H1 (cell line): ENCODE data around the gene SIK3. TPM values are rescaled to one million over a fixed set of nuclear protein-coding genes. Genes with fewer than 3 reads are reported as not detected.

Experiments used
- CTCF ChIA-PET: fragments of 300-600 bp; sonication (Branson Sonifier 250); formaldehyde crosslinking; loops from one replicate; lab custom pipeline; 2021; ENCODE audit not compliant: partially characterized antibody; lab: Charles Lee
- POLR2A ChIA-PET: fragments of 300-600 bp; sonication (Branson Sonifier 250); formaldehyde crosslinking; loops from one replicate; lab custom pipeline; 2021; ENCODE audit warnings: inconsistent platforms; ENCODE audit not compliant: partially characterized antibody; lab: Charles Lee
- DNase-seq, 2 experiments: peaks; one replicate each; pipeline versions ENCODE4 v3.0.0 to v3.0.0-alpha.2; 2010 to 2022; ENCODE audit warnings: low spot score in 2 of 2, low read depth in 1 of 2, mixed read lengths in 1 of 2
- FAIRE-seq: peaks from 2 replicates; lab custom pipeline; 2011; peaks lifted over from hg19 to GRCh38; lab: Jason Lieb, UNC
- H2AFZ ChIP-seq: 2 replicates; pipeline ENCODE4 v1.8.1; 2012; ENCODE audit warnings: low read length, inconsistent platforms
- H2AK5ac ChIP-seq: 2 replicates; pipeline ENCODE4 v1.6.1; 2013; ENCODE audit warnings: low read depth, low read length
- H2BK120ac ChIP-seq: replicated peaks from 2 replicates; pipeline ENCODE3; 2013; ENCODE audit warnings: low read depth, low read length, inconsistent platforms
- H2BK12ac ChIP-seq: 2 replicates; pipeline ENCODE4 v1.6.1; 2013; ENCODE audit warnings: low read depth, low read length
- H2BK15ac ChIP-seq: 2 replicates; pipeline ENCODE4 v1.6.1; 2013; ENCODE audit warnings: low read length
- H2BK20ac ChIP-seq: 2 replicates; pipeline ENCODE4 v1.6.1; 2013; ENCODE audit warnings: low read length
- H2BK5ac ChIP-seq: 2 replicates; pipeline ENCODE4 v1.6.1; 2013; ENCODE audit warnings: low read depth, low read length
- H3K14ac ChIP-seq: 2 replicates; pipeline ENCODE4 v1.6.1; 2013; ENCODE audit warnings: inconsistent platforms; ENCODE audit not compliant: insufficient read length
- H3K18ac ChIP-seq: 2 replicates; pipeline ENCODE4 v1.6.1; 2013; ENCODE audit warnings: low read length; ENCODE audit errors: extremely low read depth
- H3K23ac ChIP-seq: 2 replicates; pipeline ENCODE4 v1.6.1; 2013; ENCODE audit warnings: inconsistent platforms; ENCODE audit not compliant: insufficient read length
- H3K23me2 ChIP-seq: 2 replicates; pipeline ENCODE4 v1.6.1; 2013; ENCODE audit warnings: low read depth, low read length
- H3K27ac ChIP-seq: 2 replicates; pipeline ENCODE4 v1.6.1; 2011; ENCODE audit warnings: low read depth, low read length, inconsistent platforms
- H3K27me3 ChIP-seq, 4 experiments: replicated peaks in 1 of 4; 1 replicate in 1 of 4; 2 replicates in 3 of 4; pipeline versions ENCODE4 v1.6.1 to v1.8.1; 2011 to 2013; ENCODE audit warnings: low read length in 3 of 4, mild to moderate bottlenecking in 3 of 4, inconsistent platforms in 2 of 4, mixed read lengths in 2 of 4, moderate library complexity in 1 of 4; ENCODE audit not compliant: control insufficient read depth in 3 of 4, insufficient read depth in 3 of 4; ENCODE audit errors: extremely low read depth in 1 of 4
- H3K36me3 ChIP-seq, 4 experiments: 2 replicates each; pipeline versions ENCODE4 v1.6.1 to v1.8.1; 2011 to 2013; ENCODE audit warnings: mild to moderate bottlenecking in 4 of 4, low read length in 3 of 4, moderate library complexity in 2 of 4, control low read depth in 1 of 4, inconsistent platforms in 1 of 4; ENCODE audit not compliant: insufficient read depth in 4 of 4, control insufficient read depth in 2 of 4
- H3K4ac ChIP-seq: replicated peaks from 2 replicates; pipeline ENCODE3; 2013; ENCODE audit warnings: low read length, low read depth, mixed read lengths, inconsistent platforms; ENCODE audit not compliant: insufficient read length
- H3K4me1 ChIP-seq, 4 experiments: replicated peaks in 1 of 4; 1 replicate in 1 of 4; 2 replicates in 3 of 4; pipeline versions ENCODE4 v1.6.1 to v1.8.1; 2011 to 2013; ENCODE audit warnings: low read length in 3 of 4, inconsistent platforms in 2 of 4, mixed read lengths in 1 of 4; ENCODE audit not compliant: insufficient read depth in 4 of 4, control insufficient read depth in 3 of 4
- H3K4me2 ChIP-seq, 2 experiments: 2 replicates each; pipeline versions ENCODE4 v1.6.1 to v1.8.1; 2011 to 2013; ENCODE audit warnings: low read depth in 2 of 2, low read length in 2 of 2, control low read depth in 1 of 2, inconsistent platforms in 1 of 2, mild to moderate bottlenecking in 1 of 2; ENCODE audit not compliant: insufficient read depth in 1 of 2
- H3K4me3 ChIP-seq, 4 experiments: fragments of 200-600, 300-600 bp in 1 of 4; sonication (generic), shearing (Covaris generic), sonication (Bioruptor Twin) in 1 of 4; 2 replicates each; pipeline versions ENCODE4 v1.5.1 to v1.8.1; 2011 to 2016; ENCODE audit warnings: low read length in 4 of 4, low read depth in 3 of 4, control low read depth in 2 of 4, inconsistent platforms in 2 of 4, mild to moderate bottlenecking in 2 of 4, mixed read lengths in 1 of 4, moderate library complexity in 1 of 4; ENCODE audit not compliant: insufficient read depth in 2 of 4; ENCODE audit errors: extremely low read depth in 1 of 4
- H3K56ac ChIP-seq: replicated peaks from 2 replicates; pipeline ENCODE3; 2013; ENCODE audit warnings: low read depth, mild to moderate bottlenecking, mixed read lengths, low read length, inconsistent platforms; ENCODE audit not compliant: insufficient read length
- H3K79me1 ChIP-seq: 2 replicates; pipeline ENCODE4 v1.6.1; 2013; ENCODE audit warnings: low read depth, low read length, control low read depth
- H3K79me2 ChIP-seq, 2 experiments: 2 replicates each; pipeline versions ENCODE4 v1.6.1 to v1.8.1; 2012 to 2013; ENCODE audit warnings: low read length in 2 of 2, mild to moderate bottlenecking in 2 of 2, inconsistent platforms in 1 of 2; ENCODE audit not compliant: insufficient read depth in 2 of 2, control insufficient read depth in 1 of 2
- H3K9ac ChIP-seq, 4 experiments: replicated peaks in 1 of 4; 1 replicate in 1 of 4; 2 replicates in 3 of 4; pipeline versions ENCODE4 v1.6.1 to v1.8.1; 2011 to 2013; ENCODE audit warnings: low read depth in 3 of 4, low read length in 3 of 4, control low read depth in 2 of 4, mild to moderate bottlenecking in 2 of 4, moderate library complexity in 2 of 4, inconsistent platforms in 1 of 4; ENCODE audit errors: extremely low read depth in 1 of 4
- H3K9me3 ChIP-seq, 2 experiments: 2 replicates each; pipeline versions ENCODE4 v1.6.1 to v1.8.1; 2012 to 2013; ENCODE audit warnings: mild to moderate bottlenecking in 2 of 2, moderate library complexity in 2 of 2, control low read depth in 1 of 2, inconsistent platforms in 1 of 2, low read depth in 1 of 2, low read length in 1 of 2, mixed read lengths in 1 of 2; ENCODE audit not compliant: insufficient read depth in 2 of 2
- H4K20me1 ChIP-seq, 2 experiments: replicated peaks in 1 of 2; 2 replicates each; pipeline versions ENCODE3 to v1.8.1; 2011 to 2013; ENCODE audit warnings: inconsistent platforms in 2 of 2, low read length in 2 of 2, mild to moderate bottlenecking in 1 of 2; ENCODE audit not compliant: insufficient read depth in 2 of 2, control insufficient read depth in 1 of 2
- H4K5ac ChIP-seq: 2 replicates; pipeline ENCODE4 v1.6.1; 2013; ENCODE audit warnings: low read length, low read depth, mixed read lengths, inconsistent platforms; ENCODE audit not compliant: insufficient read length
- H4K8ac ChIP-seq: 2 replicates; pipeline ENCODE4 v1.8.0; 2013; ENCODE audit warnings: mild to moderate bottlenecking, moderate library complexity, low read length, inconsistent platforms; ENCODE audit not compliant: insufficient read depth; ENCODE audit errors: extremely low read depth
- H4K91ac ChIP-seq: replicated peaks from 2 replicates; pipeline ENCODE3; 2013; ENCODE audit warnings: low read length, mixed read lengths, inconsistent platforms; ENCODE audit not compliant: insufficient read length
- EZH2 ChIP-seq: fragments of 200-600 bp; sonication (generic); IDR thresholded peaks from 2 replicates; pipeline ENCODE4 v1.7.1; 2012; ENCODE audit warnings: low read depth, mild to moderate bottlenecking, moderate library complexity, low read length, inconsistent platforms; ENCODE audit not compliant: severe bottlenecking
- MAFK ChIP-seq: IDR thresholded peaks from 2 replicates; pipeline ENCODE4 v1.6.1; 2012; ENCODE audit warnings: low read depth, mild to moderate bottlenecking, improper control_type of control experiment, low read length
- SIN3A ChIP-seq, 2 experiments: IDR thresholded peaks in 1 of 2; conservative IDR thresholded peaks in 1 of 2; 2 replicates each; pipeline ENCODE4 v1.6.1; 2011 to 2012; ENCODE audit warnings: low read length in 2 of 2, improper control_type of control experiment in 1 of 2, low read depth in 1 of 2, mild to moderate bottlenecking in 1 of 2
- TAF1 ChIP-seq: IDR thresholded peaks from 2 replicates; pipeline ENCODE4 v1.6.1; 2011; ENCODE audit warnings: mild to moderate bottlenecking, low read depth, low read length
- ZNF274 ChIP-seq: IDR thresholded peaks from 2 replicates; pipeline ENCODE4 v1.7.0; 2012; ENCODE audit warnings: low read length, borderline replicate concordance; ENCODE audit errors: extremely low read depth
- WGBS, 2 experiments: shearing (Covaris generic) in 1 of 2; methylation state at CpG; one replicate each; pipeline versions ENCODE4 v1.1.6 to v1.1.7; 2013 to 2015; ENCODE audit warnings: low lambda C conversion rate in 2 of 2, mixed read lengths in 2 of 2, inconsistent platforms in 1 of 2, low coverage in 1 of 2, missing lambda C conversion rate in 1 of 2; ENCODE audit not compliant: insufficient replicate concordance in 2 of 2, insufficient coverage in 1 of 2, insufficient read length in 1 of 2; ENCODE audit errors: extremely low coverage in 1 of 2, missing lambda C conversion rate in 1 of 2; 5-methylcytosine and 5-hydroxymethylcytosine counted together
- long read RNA-seq, 2 experiments: library from RNA in 1 of 2; library from capped mRNA in 1 of 2; stranded (forward); transcript quantifications; one replicate each; pipeline ENCODE4 v2.0.0, GENCODE V29; 2021; ENCODE audit warnings: inconsistent platforms in 1 of 2
- polyA minus RNA-seq, 3 experiments: library from RNA; depleted of rRNA, polyadenylated mRNA; stranded (reverse); fragments of >200 nt; gene quantifications; 1 replicate in 2 of 3; 2 replicates in 1 of 3; pipeline ENCODE4 v1.2.3, GENCODE V29; 2011
- polyA plus RNA-seq, 7 experiments: library from polyadenylated mRNA; depleted of rRNA in 3 of 7; stranded (reverse) in 5 of 7; unstranded in 2 of 7; fragments of >200 nt in 5 of 7; fragments of 200-250 nt in 2 of 7; gene quantifications; 1 replicate in 5 of 7; 2 replicates in 1 of 7; 4 replicates in 1 of 7; pipeline versions ENCODE4 v1.2.1 to v1.2.3, GENCODE V29; 2011 to 2013; ENCODE audit warnings: missing spikeins in 2 of 7, mixed read lengths in 2 of 7
- total RNA-seq: library from RNA; stranded (reverse); fragmentation: NEBNext Ultra II Directional; extraction: Animal tissue kit (Norgen Biotek cat#: 25700); gene quantifications from 2 replicates; pipeline ENCODE4 v1.2.1, GENCODE V29; 2021

Gene SIK3
- total RNA-seq, result 32.1 and 32.6 TPM in 2 replicates
- 18.3 and 19.9 TPM in 2 replicates for polyA plus RNA-seq (2011; rRNA removed)
- 12.0 TPM for polyA plus RNA-seq (2011; cell fraction: cytosol; rRNA removed)
- polyA plus RNA-seq (2011; cell fraction: nucleus; rRNA removed), result 29.2 TPM
- 15.5 to 19.3 TPM (median 18.7 TPM) in 4 replicates for polyA plus RNA-seq (2012, experiment 1 of 2)
- polyA plus RNA-seq (2012, experiment 2 of 2), result 6.3 TPM
- polyA plus RNA-seq (2013, experiment 1 of 2), result 10.8 TPM
- polyA plus RNA-seq (2013, experiment 2 of 2), result 10.3 TPM
- polyA minus RNA-seq (2011; rRNA and poly(A)+ RNA removed), result 20.9 and 24.9 TPM in 2 replicates
- polyA minus RNA-seq (2011; cell fraction: cytosol; rRNA and poly(A)+ RNA removed), result 19.3 TPM
- 42.0 TPM for polyA minus RNA-seq (2011; cell fraction: nucleus; rRNA and poly(A)+ RNA removed)
- long read RNA-seq, experiment 1, partial matches to known transcripts, result 8 of 16 reads
- long read RNA-seq, experiment 1, other reads (novel, unspliced or antisense), result 8 of 16 reads
- long read RNA-seq, experiment 2, result 0 reads

DNA sequence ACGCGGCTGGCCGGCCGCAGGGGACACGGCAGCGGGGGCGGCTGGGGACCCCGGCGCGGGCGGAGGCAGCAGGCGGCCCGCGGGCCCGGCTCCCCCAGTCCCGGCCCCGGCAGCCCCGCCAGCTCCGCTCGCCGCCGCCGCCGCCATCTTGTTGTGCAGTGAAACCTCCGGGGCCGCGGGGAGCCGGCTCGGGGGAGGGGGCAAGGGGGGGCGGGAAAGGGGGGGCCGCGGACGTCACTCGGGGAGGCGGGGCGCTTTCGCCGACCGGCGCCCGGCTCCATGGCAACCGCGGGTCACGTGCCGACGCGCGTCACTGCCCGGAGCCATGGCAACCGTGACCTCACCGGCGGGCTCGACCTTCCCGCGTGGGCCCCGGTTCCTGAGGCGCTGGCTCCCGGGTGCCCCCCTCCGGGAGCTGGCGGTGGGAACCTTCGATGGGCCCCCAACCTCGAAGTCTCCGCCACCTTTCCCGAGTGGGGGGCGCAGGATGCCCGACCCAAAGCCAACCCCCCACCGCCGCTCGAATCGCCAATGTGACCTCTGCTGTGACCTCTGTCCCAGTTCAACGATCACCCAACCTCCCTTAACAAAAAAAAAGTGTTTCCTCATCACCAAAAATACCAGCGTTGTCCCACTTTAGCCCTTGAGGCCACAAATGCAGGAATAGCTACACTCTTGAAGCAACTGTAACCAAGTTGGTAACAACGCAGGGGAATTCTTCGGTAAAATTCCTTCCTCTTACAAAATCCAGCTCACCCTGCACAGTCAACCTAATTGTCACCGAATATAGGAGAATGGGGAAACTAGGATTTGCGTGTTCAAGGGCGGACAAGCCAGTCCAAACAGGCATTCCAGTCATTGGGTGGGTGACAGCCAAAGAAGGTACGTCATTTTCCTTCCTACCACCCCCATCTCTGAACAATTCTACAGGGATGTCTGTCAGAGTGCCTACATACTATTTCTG, at the start of gene SIK3:
SIK3 (minus strand) TSS at position 160 of the 964 bp plus-strand sequence; CDS start at position 147, 13 bp downstream.
- Histone ChIP-seq H3K18ac (peak within 1 kb of the TSS; percentile 60; the same call in 1 of the 2 replicates), H3K23ac (no peak within 1 kb of the TSS), H2BK15ac (no peak within 1 kb of the TSS), H4K8ac (peak within 1 kb of the TSS; percentile 98), H2BK120ac (no peak within 1 kb of the TSS), H3K79me1 (peaks cover 4% of the 10 kb centered on the region), H3K9ac (peak within 1 kb of the TSS; percentile 76 to 99 (median 94)), H3K79me2 (peaks cover 8 to 42% of the 10 kb centered on the region in 2 experiments; a peak in 3 of 4 replicates), H4K91ac (no peak within 1 kb of the TSS), H4K20me1 (peaks cover 6 to 13% of the 10 kb centered on the region in 2 experiments), H3K4me1 (peaks cover 5 to 15% (median 10%) of the 10 kb centered on the region in 4 experiments; a peak in 6 of 7 replicates), H3K4ac (no peak within 1 kb of the TSS), H4K5ac (peak within 1 kb of the TSS; percentile 78), H3K27me3 (no peaks in the 10 kb centered on the region), H3K56ac (peak within 1 kb of the TSS; percentile 71), H2BK12ac (peak within 1 kb of the TSS; percentile 55), H3K23me2 (no peaks in the 10 kb centered on the region; the same call in 1 of the 2 replicates), H3K36me3 (no peaks in the 10 kb centered on the region), H3K14ac (no peak within 1 kb of the TSS), H2BK20ac (no peak within 1 kb of the TSS), H2AFZ (peak within 1 kb of the TSS; percentile 74), H3K9me3 (no peaks in the 10 kb centered on the region), H3K4me3 (peak within 1 kb of the TSS; percentile 82 to 95 (median 90)), H3K27ac (peak within 1 kb of the TSS; percentile 94), H3K4me2 (peak within 1 kb of the TSS; percentile 58 to 93), H2AK5ac (no peak within 1 kb of the TSS), H2BK5ac (peak within 1 kb of the TSS; percentile 69; the same call in 1 of the 2 replicates)
- FAIRE-seq (no peak), DNase-seq (peak; percentile 43 to 90)
- CTCF ChIA-PET, result interaction anchor here (0.5 to 2.6 kb wide), 12 partner anchors 8 to 818 kb away, joined by 3 to 22 read pairs (median 4); no protein-coding TSS in a partner anchor
- whole genome bisulfite sequencing, 2 experiments, result 24% methylated on average over 20 of the region's 78 CpGs; no CpG with 5 or more reads in 1 of the 2 experiments
- POLR2A ChIA-PET, result interaction anchor here (0.9 to 3.1 kb wide), 9 partner anchors 8 to 348 kb away, joined by 3 to 13 read pairs (median 3); partner anchors contain the start of gene PAFAH1B2
- TF ChIP-seq ZNF274, result no peak
- no peak for TF ChIP-seq EZH2
- TF ChIP-seq MAFK, result no peak
- peak; percentile 76 for TF ChIP-seq TAF1
- TF ChIP-seq SIN3A (conservative IDR thresholded peaks at IDR 0.05 in 1 of 2, IDR thresholded peaks at IDR 0.05 in 1 of 2; ENCODE audit: low read depth in 1 of 2, low read length in 2 of 2), result peak; percentile 80 to 94; a peak in 3 of 4 replicates
